ENCODE results near the gene UXS1. TPM values are rescaled to one million over a fixed set of nuclear protein-coding genes. Genes with fewer than 3 reads are reported as not detected.

Gene UXS1
- total RNA-seq, 1 donor from 2014 or later: 38.0 TPM

- H3K9me3 ChIP-seq (ENCODE audit: low read depth): no peaks in the 10 kb centered on the region
- no peaks in the 10 kb centered on the region for H3K4me1 ChIP-seq
- H3K36me3 ChIP-seq: peaks cover 7% of the 10 kb centered on the region
- DNase-seq (ENCODE audit: low spot score): no peak
- Mint-ChIP-seq H3K27ac (no peak overlapping the region), H3K36me3 (peaks cover 78% of the 10 kb centered on the region), H3K9me3 (peaks cover 35% of the 10 kb centered on the region), H3K27me3 (ENCODE audit: insufficient read depth, low read depth) (peaks cover 2% of the 10 kb centered on the region), H3K4me1 (no peaks in the 10 kb centered on the region), H3K4me3 (no peak overlapping the region)
- no peaks in the 10 kb centered on the region for H3K79me2 ChIP-seq (ENCODE audit: low read depth)
- no peaks in the 10 kb centered on the region for H4K20me1 ChIP-seq (ENCODE audit: low read depth)
- no peak overlapping the region for H3K4me2 ChIP-seq
- H3K27me3 ChIP-seq: no peaks in the 10 kb centered on the region
- H2AFZ ChIP-seq (replicated peaks): no peak overlapping the region
- no peak overlapping the region for H3K4me3 ChIP-seq
- H3K27ac ChIP-seq: no peak overlapping the region
- H3K9ac ChIP-seq: no peak overlapping the region
- no peaks in the 10 kb centered on the region for H3F3A ChIP-seq (ENCODE audit: low read depth)
- TF ChIP-seq CTCF (IDR thresholded peaks at IDR 0.05): no peak
- TF ChIP-seq EZH2phosphoT487 (IDR thresholded peaks at IDR 0.05): no peak
- TF ChIP-seq EZH2 (IDR thresholded peaks at IDR 0.05): no peak
These were observed 37.5 kb downstream of the UXS1 start for GRCh38 chr2:106156305-106157296.

GRCh38 chr2:106153781-106154180, 40.3 kb downstream of the UXS1 start:
- Histone ChIP-seq H3K4me3 (no peak overlapping the region), H3K36me3 (peaks cover 7% of the 10 kb centered on the region), H3K4me2 (no peak overlapping the region), H3K27ac (no peak overlapping the region), H3K9me3 (ENCODE audit: low read depth) (no peaks in the 10 kb centered on the region), H3K4me1 (no peaks in the 10 kb centered on the region), H3K79me2 (ENCODE audit: low read depth) (no peaks in the 10 kb centered on the region), H3K27me3 (no peaks in the 10 kb centered on the region), H3K9ac (no peak overlapping the region), H4K20me1 (ENCODE audit: low read depth) (no peaks in the 10 kb centered on the region), H2AFZ (replicated peaks) (no peak overlapping the region), H3F3A (ENCODE audit: low read depth) (no peaks in the 10 kb centered on the region)
- H3K27me3 Mint-ChIP-seq (ENCODE audit: insufficient read depth, low read depth): peaks cover 2% of the 10 kb centered on the region
- H3K9me3 Mint-ChIP-seq: peaks cover 35% of the 10 kb centered on the region
- H3K4me3 Mint-ChIP-seq: no peak overlapping the region
- no peaks in the 10 kb centered on the region for H3K4me1 Mint-ChIP-seq
- TF ChIP-seq CTCF (IDR thresholded peaks at IDR 0.05) (no peak), EZH2 (IDR thresholded peaks at IDR 0.05) (no peak), EZH2phosphoT487 (IDR thresholded peaks at IDR 0.05) (no peak)
- H3K27ac Mint-ChIP-seq: no peak overlapping the region
- peaks cover 85% of the 10 kb centered on the region for H3K36me3 Mint-ChIP-seq
- DNase-seq (ENCODE audit: low spot score): no peak

- Histone ChIP-seq H3K4me3 (no peak overlapping the region), H3K9ac (no peak overlapping the region), H3K79me2 (ENCODE audit: low read depth) (peaks cover 3% of the 10 kb centered on the region), H3K36me3 (no peaks in the 10 kb centered on the region), H3K27me3 (no peaks in the 10 kb centered on the region), H4K20me1 (ENCODE audit: low read depth) (no peaks in the 10 kb centered on the region), H3F3A (ENCODE audit: low read depth) (no peaks in the 10 kb centered on the region), H3K9me3 (ENCODE audit: low read depth) (no peaks in the 10 kb centered on the region), H3K27ac (no peak overlapping the region), H2AFZ (replicated peaks) (no peak overlapping the region), H3K4me1 (no peaks in the 10 kb centered on the region), H3K4me2 (no peak overlapping the region)
- H3K27ac Mint-ChIP-seq: no peak overlapping the region
- H3K36me3 Mint-ChIP-seq: peaks cover 61% of the 10 kb centered on the region
- no peak for DNase-seq (ENCODE audit: low spot score)
- H3K4me3 Mint-ChIP-seq: no peak overlapping the region
- H3K4me1 Mint-ChIP-seq: peaks cover 24% of the 10 kb centered on the region
- H3K27me3 Mint-ChIP-seq (ENCODE audit: insufficient read depth, low read depth): peaks cover 2% of the 10 kb centered on the region
- H3K9me3 Mint-ChIP-seq: peaks cover 7% of the 10 kb centered on the region
- no peak for TF ChIP-seq EZH2phosphoT487 (IDR thresholded peaks at IDR 0.05)
- TF ChIP-seq CTCF (IDR thresholded peaks at IDR 0.05): no peak
- TF ChIP-seq EZH2 (IDR thresholded peaks at IDR 0.05): no peak
These were observed 46.4 kb downstream of the UXS1 start for GRCh38 chr2:106147665-106148064.

All from neural progenitor cell (in vitro differentiated cells).